ENCODE data around the gene ACSS1. TPM values are rescaled to one million over a fixed set of nuclear protein-coding genes. Genes with fewer than 3 reads are reported as not detected.

ACSS1 gene
- total RNA-seq, 1 donor from 2014 or later, result 13.9 TPM

GRCh38 chr20:24995741-24996448 is 62.0 kb downstream of the ACSS1 start:
- DNase-seq (ENCODE audit: low read depth in 2 of 2), result no peak

GRCh38 chr20:24994470-24995368 is 63.2 kb downstream of the ACSS1 start:
- peak; percentile 75 to 83 for DNase-seq (ENCODE audit: low read depth in 2 of 2)

DNA sequence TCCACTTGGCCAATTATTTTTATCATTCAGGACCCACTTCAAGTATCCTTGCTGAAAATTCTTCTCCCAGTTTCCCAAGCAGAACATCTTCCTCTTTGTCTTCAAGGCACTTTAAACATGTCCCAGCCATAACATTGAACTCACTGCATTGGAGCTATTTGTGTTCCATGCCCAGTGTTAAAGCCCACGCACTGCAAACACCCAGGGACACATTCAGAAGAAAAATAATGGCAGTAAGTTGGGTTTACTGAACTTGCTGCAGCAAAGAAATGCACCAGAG is 63.8 kb downstream of the ACSS1 start:
- no peak for DNase-seq (ENCODE audit: low read depth in 2 of 2)

DNA sequence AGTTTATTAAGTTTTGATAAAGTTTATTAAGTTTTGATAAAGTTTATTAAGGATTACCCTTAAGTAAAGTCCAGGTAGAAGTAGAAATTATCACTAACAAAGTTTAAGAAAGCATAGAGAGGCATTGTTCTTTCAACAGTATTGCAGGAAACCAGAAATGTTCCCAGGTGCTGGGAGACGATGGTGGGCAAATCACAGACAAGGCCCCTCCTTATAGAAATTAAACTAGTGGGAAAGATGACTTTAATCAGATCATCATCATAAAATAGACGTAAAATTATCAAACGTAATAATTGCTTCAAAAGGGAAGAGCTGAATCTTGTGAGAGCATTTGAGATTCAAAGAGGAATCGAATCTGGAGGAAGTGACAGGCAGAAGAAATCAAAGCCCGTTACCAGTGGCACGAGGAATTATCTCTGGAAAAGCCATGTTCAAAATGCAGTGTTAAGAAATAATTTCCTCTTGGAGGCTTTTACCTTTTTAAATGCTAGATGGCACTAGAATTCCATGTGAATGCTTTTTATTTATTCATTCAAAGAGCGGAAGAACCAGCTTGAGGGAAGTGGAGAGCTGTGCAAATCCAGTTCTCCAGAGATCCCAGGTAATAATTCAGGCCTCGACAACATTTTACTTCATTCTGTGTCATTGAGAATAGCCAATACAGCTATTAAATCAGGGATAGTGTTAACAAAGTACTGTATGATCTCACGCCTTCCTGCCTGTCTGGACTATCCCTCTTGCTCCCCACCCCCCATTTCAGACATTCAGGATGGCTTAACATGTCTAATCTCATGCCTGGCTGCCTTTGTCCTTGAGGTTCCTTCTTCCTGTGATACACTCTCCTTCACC is 64.4 kb downstream of the ACSS1 start:
- DNase-seq (ENCODE audit: low read depth in 2 of 2), result peak; percentile 42 to 65

GRCh38 chr20:24992487-24993205 is 65.3 kb downstream of the ACSS1 start, which contains the start of gene APMAP:
Gene APMAP (minus strand): TSS chr20:24992751. CDS start chr20:24992688, 63 bp downstream.
- DNase-seq (ENCODE audit: low read depth in 2 of 2), result peak; percentile 93 to 95

GRCh38 chr20:24991897-24992486 is 65.9 kb downstream of the ACSS1 start:
- DNase-seq (ENCODE audit: low read depth in 2 of 2), result peak in 1 of 2 donors; percentile 11

GRCh38 chr20:24990810-24991252 is 67.1 kb downstream of the ACSS1 start:
- DNase-seq (ENCODE audit: low read depth in 2 of 2), result no peak

DNA sequence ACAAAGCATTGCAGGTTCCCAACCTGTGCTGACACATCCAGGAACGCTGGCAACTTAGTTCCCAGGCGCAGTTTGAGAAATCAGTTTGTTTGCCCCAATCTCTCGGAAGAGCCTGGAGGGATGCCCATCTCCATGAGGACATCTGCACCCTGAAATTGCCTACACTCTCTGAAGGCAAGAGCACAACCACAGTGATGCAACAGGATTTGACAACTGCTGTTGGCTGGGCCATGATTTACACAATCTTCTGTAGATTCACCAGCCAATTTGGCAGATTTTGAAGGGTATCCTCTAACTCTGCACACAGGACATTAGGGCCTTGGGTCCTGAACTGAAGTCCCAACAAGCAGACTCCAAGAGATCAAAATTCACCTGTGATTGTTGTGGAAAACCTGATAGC is 68.8 kb downstream of the ACSS1 start:
- DNase-seq (ENCODE audit: low read depth in 2 of 2), result no peak

GRCh38 chr20:24987873-24988835 is 69.8 kb downstream of the ACSS1 start:
- DNase-seq (ENCODE audit: low read depth in 2 of 2), result no peak

DNA sequence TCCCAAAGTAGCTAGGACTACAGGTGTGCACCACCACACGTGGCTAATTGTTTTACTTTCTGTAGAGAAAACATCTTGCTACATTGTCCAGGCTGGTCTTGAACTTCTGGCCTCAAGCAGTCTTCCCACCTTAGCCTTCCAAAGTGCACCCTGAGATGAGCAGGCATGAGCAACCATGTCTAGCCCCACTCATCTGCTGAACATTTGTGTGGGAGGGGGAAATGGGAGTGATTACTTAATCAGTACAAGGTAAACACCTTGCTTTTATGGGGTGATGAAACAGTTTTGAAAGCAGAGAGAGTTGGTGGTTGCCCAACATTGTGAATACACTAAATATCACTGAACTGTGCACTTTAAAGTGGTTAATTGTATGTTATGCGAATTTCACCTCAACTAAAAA is 70.7 kb downstream of the ACSS1 start:
- DNase-seq (ENCODE audit: low read depth in 2 of 2), result no peak

GRCh38 chr20:24986436-24987015 is 71.4 kb downstream of the ACSS1 start:
- DNase-seq (ENCODE audit: low read depth in 2 of 2), result no peak

GRCh38 chr20:24985802-24986201 is 72.1 kb downstream of the ACSS1 start:
- DNase-seq (ENCODE audit: low read depth in 2 of 2), result no peak

DNA sequence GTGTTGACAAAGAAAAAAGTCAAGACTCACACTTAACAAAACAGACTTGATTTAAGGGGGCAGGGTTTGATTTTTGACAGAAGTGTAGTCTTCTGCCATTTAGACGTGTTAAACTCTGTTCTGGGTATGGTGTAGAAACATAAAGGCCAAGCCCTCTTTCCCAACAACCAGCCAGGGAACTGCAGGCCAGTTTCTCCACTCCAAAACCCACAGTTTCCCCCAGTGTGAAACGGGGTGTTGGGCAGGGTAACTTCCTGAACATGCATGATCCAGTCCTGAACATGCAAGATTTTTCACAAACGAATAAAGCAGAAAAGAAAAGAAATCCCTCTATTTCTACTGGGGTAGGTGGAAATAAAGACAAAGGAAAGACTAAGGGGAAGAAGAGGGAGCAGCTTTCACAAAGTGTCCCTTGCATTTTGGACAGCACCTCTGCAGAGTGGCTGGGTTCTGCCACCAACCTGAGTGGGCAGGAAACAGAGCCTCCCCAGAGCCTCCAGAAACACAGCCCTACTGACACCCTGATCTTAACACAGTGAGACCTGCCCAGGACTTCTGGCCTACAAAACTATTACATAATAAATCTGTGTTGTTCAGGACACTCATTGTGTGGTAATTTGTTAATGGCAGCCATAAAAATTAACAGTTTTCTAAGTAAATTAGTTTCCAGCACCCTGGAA is 72.8 kb downstream of the ACSS1 start:
- no peak for DNase-seq (ENCODE audit: low read depth in 2 of 2)

- DNase-seq (ENCODE audit: low read depth in 2 of 2), result no peak
Observed at GRCh38 chr20:24983896-24984295, 74.0 kb downstream of the ACSS1 start.

DNA sequence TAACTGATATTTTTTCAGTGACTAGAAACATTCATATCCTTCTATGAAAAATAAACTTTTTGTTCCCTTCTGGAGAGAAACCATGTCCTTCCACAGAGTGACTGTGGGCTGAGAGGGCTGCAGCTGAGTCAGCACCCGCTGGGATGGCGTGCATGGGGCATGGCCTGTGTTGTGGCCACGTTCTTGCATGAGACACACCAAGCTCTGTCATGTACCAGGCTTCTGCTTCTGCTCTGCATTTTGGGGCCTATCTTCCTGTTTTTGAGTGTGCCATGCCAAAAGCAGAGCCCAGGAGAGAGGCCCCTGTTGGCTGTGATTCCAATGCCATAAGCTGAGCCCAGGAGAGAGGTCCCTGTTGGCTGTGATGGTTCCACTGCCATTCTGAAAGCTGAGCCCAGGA is 76.1 kb downstream of the ACSS1 start:
- DNase-seq (ENCODE audit: low read depth in 2 of 2), result no peak

DNA sequence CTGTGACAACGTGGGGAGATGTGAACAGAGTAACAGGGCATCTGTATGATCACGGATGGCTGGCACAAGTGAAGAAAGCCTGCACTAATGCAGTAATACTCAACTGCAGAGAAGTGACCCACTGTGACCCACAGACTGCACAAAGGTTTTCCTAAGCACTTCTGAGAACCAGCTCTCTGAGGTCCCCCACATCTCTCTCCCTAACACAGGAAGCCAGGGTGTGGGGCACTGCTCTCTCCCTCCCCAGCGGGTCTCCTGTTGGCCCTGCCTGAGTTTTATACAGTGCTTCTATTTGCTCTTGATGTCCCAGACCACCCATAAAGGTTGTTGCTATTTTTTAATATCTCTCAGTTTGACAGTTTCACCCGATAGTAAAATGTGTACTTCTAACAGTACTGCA is 76.7 kb downstream of the ACSS1 start:
- DNase-seq (ENCODE audit: low read depth in 2 of 2), result no peak

DNA sequence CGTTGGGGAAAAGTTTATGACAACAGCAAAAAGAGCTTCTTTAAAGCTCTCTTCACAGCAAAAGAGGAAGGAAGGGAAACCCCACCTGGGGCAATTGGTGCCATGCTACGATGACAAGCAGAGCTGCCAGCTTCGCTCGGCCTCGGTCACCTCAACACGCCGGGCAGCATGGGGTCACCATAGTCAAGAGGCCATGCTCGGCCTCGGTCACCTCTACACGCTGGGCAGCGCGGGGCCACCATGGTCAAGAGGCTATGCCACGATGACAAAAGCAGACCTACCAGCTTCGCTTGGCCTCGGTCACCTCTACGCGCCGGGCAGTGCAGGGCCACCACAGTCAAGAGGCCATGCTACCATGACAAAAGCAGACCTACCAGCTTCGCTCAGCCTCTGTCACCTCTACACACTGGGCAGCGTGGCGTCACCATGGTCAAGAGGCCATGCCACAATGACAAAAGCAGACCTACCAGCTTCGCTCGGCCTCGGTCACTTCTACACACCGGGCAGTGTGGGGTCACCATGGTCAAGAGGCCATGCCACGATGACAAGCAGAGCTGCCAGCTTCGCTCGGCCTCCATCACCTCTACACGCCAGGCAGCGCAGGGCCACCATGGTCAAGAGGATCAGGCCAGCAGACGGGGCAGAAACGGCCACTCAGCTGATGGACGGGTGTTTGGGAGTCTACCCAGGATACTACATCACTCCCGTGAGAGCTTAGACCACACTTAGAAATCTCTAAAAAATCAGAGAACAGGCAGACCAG is 77.5 kb downstream of the ACSS1 start:
- no peak for DNase-seq (ENCODE audit: low read depth in 2 of 2)

Data from lung microvascular endothelial cell (primary cell).